IMR-90 (cell line): ENCODE results near the gene MAFF. TPM values are rescaled to one million over a fixed set of nuclear protein-coding genes. Genes with fewer than 3 reads are reported as not detected.
"Not testable (repeated sequence)": the region's sequence is repeated elsewhere in the genome, so short reads cannot be mapped to it uniquely, and the experiment has no call there.

Experiments used
- ATAC-seq: fragments of 200-7000 bp; cut with Tn5 transposase; 2 replicates; pipeline ENCODE4 v1.9.1; 2020; ENCODE audit warnings: low read depth, mild to moderate bottlenecking, moderate library complexity
- BruUV-seq: library from RNA; stranded (reverse); fragments of 400-500 nt; replicated peaks from 2 replicates; lab custom pipeline; 2021; lab: Mats Ljungman, UMichigan
- CTCF ChIA-PET: fragments of 300-600 bp; formaldehyde crosslinking; extraction: SDS; loops from one replicate; lab custom pipeline; 2021; ENCODE audit warnings: antibody characterized with exemption; lab: Yijun Ruan, JAX
- POLR2A ChIA-PET: fragments of 300-600 bp; sonication (Branson Sonifier 250); formaldehyde crosslinking; loops from one replicate; lab custom pipeline; 2022; ENCODE audit warnings: antibody characterized with exemption; ENCODE audit not compliant: unreplicated experiment; lab: Charles Lee
- DNase-seq: peaks from one replicate; pipeline ENCODE4 v3.0.0; 2013
- H2AFZ ChIP-seq: replicated peaks from 2 replicates; pipeline ENCODE3; 2013; ENCODE audit warnings: low read length, mild to moderate bottlenecking; ENCODE audit not compliant: poor library complexity
- H2AK5ac ChIP-seq: 2 replicates; pipeline ENCODE4 v1.6.1; 2013; ENCODE audit warnings: low read depth, low read length, inconsistent platforms
- H2AK9ac ChIP-seq: replicated peaks from 2 replicates; pipeline ENCODE3; 2013; ENCODE audit warnings: mild to moderate bottlenecking, low read depth, low read length, moderate library complexity; ENCODE audit not compliant: poor library complexity
- H2BK120ac ChIP-seq: 2 replicates; pipeline ENCODE4 v1.6.1; 2013; ENCODE audit warnings: low read depth, low read length, inconsistent platforms
- H2BK15ac ChIP-seq: 3 replicates; pipeline ENCODE4 v1.6.1; 2013; ENCODE audit warnings: low read depth, low read length, inconsistent platforms
- H2BK20ac ChIP-seq: 2 replicates; pipeline ENCODE4 v1.6.1; 2013; ENCODE audit warnings: low read depth, mild to moderate bottlenecking, inconsistent platforms, low read length, moderate library complexity
- H2BK5ac ChIP-seq: 2 replicates; pipeline ENCODE4 v1.6.1; 2013; ENCODE audit warnings: mild to moderate bottlenecking, low read depth, low read length, inconsistent platforms; ENCODE audit not compliant: poor library complexity, severe bottlenecking
- H3K14ac ChIP-seq: replicated peaks from 2 replicates; pipeline ENCODE4 v1.6.1; 2013; ENCODE audit warnings: low read depth, low read length, inconsistent platforms
- H3K18ac ChIP-seq: 2 replicates; pipeline ENCODE4 v1.6.1; 2013; ENCODE audit warnings: low read depth, low read length, control low read depth
- H3K23ac ChIP-seq: 2 replicates; pipeline ENCODE4 v1.6.1; 2013; ENCODE audit warnings: low read depth, low read length, inconsistent platforms
- H3K27ac ChIP-seq: 2 replicates; pipeline ENCODE4 v1.5.1; 2013; ENCODE audit warnings: mild to moderate bottlenecking, control low read depth, low read length; ENCODE audit not compliant: insufficient read depth
- H3K27me3 ChIP-seq: 2 replicates; pipeline ENCODE4 v1.6.1; 2013; ENCODE audit warnings: low read length; ENCODE audit not compliant: control insufficient read depth, insufficient read depth
- H3K36me3 ChIP-seq: 2 replicates; pipeline ENCODE4 v1.6.1; 2013; ENCODE audit warnings: low read length, mixed read lengths; ENCODE audit not compliant: control insufficient read depth, insufficient read depth
- H3K4ac ChIP-seq: 2 replicates; pipeline ENCODE4 v1.6.1; 2013; ENCODE audit warnings: low read depth, low read length, inconsistent platforms
- H3K4me1 ChIP-seq: 2 replicates; pipeline ENCODE4 v1.6.1; 2013; ENCODE audit warnings: low read length, mixed read lengths; ENCODE audit not compliant: control insufficient read depth, insufficient read depth
- H3K4me2 ChIP-seq: 2 replicates; pipeline ENCODE4 v1.6.1; 2013; ENCODE audit warnings: low read depth, mild to moderate bottlenecking, control low read depth, low read length, moderate library complexity
- H3K4me3 ChIP-seq: 2 replicates; pipeline ENCODE4 v1.5.1; 2013; ENCODE audit warnings: low read depth, mild to moderate bottlenecking, control low read depth, low read length, moderate library complexity; ENCODE audit not compliant: insufficient read depth
- H3K56ac ChIP-seq: 2 replicates; pipeline ENCODE4 v1.6.1; 2013; ENCODE audit warnings: low read length, inconsistent platforms; ENCODE audit not compliant: insufficient read depth; ENCODE audit errors: extremely low read depth
- H3K79me1 ChIP-seq, 2 experiments: 2 replicates each; pipeline ENCODE4 v1.6.1; 2013; ENCODE audit warnings: low read length in 2 of 2, inconsistent platforms in 1 of 2, low read depth in 1 of 2
- H3K9ac ChIP-seq: 2 replicates; pipeline ENCODE4 v1.6.1; 2013; ENCODE audit warnings: low read depth, low read length, control low read depth
- H3K9me1 ChIP-seq: 2 replicates; pipeline ENCODE4 v1.6.1; 2013; ENCODE audit warnings: low read length, inconsistent platforms; ENCODE audit not compliant: insufficient read depth
- H3K9me3 ChIP-seq: 2 replicates; pipeline ENCODE4 v1.6.1; 2013; ENCODE audit warnings: low read length; ENCODE audit not compliant: control insufficient read depth, insufficient read depth
- H4K20me1 ChIP-seq: 2 replicates; pipeline ENCODE4 v1.6.1; 2013; ENCODE audit warnings: low read length, inconsistent platforms; ENCODE audit not compliant: insufficient read depth
- H4K5ac ChIP-seq: 2 replicates; pipeline ENCODE4 v1.6.1; 2013; ENCODE audit warnings: mild to moderate bottlenecking, low read depth, low read length, control low read depth
- H4K8ac ChIP-seq, 2 experiments: 2 replicates each; pipeline ENCODE4 v1.6.1; 2013; ENCODE audit warnings: low read depth in 2 of 2, low read length in 2 of 2, control low read depth in 1 of 2, inconsistent platforms in 1 of 2
- H4K91ac ChIP-seq: 2 replicates; pipeline ENCODE4 v1.6.1; 2013; ENCODE audit warnings: low read depth, low read length, inconsistent platforms; ENCODE audit not compliant: insufficient read depth
- WGBS, 2 experiments: methylation state at CpG; one replicate each; pipeline versions ENCODE4 v1.1.5 to v1.1.7; 2013; ENCODE audit warnings: missing lambda C conversion rate in 2 of 2; ENCODE audit not compliant: insufficient read length in 1 of 2; ENCODE audit errors: extremely low coverage in 2 of 2; 5-methylcytosine and 5-hydroxymethylcytosine counted together
- dilution Hi-C: fragments of 300-500 bp; cut with HindIII; formaldehyde crosslinking; loops from one replicate; pipeline ENCODE4 v1.14.3; 2018; ENCODE audit warnings: low sequenced_read_pairs; ENCODE audit not compliant: unreplicated experiment
- in situ Hi-C: fragments of 300-500 bp; cut with MboI; formaldehyde crosslinking; loops from 3 replicates; pipeline ENCODE4 v1.14.3; 2019; ENCODE audit warnings: low sequenced_read_pairs, inconsistent platforms, mixed read lengths
- intact Hi-C: fragments of 100-400 bp; cut with micrococcal nuclease; formaldehyde crosslinking; loops from 2 replicates; pipeline ENCODE4 v1.10.0; 2022
- polyA plus RNA-seq, 3 experiments: library from polyadenylated mRNA; depleted of rRNA; stranded (reverse); fragments of >200 nt; gene quantifications; 2 replicates each; pipeline ENCODE4 v1.2.3, GENCODE V29; 2012; ENCODE audit warnings: low replicate concordance in 1 of 3
- total RNA-seq: library from RNA; depleted of rRNA; stranded (reverse); fragments of >200 nt; gene quantifications from 2 replicates; pipeline ENCODE4 v1.2.3, GENCODE V29; 2012

MAFF gene
- total and polyA plus RNA-seq, 2 of the 4 experiments (the other 2 are of a cell fraction) = 18.3 to 25.9 TPM

GRCh38 chr22:38178605-38178937 lies 23.2 kb upstream of the MAFF start:
- Histone ChIP-seq H4K8ac (peak overlapping the region in 1 of 2 experiments; percentile 79; a peak in 1 of 4 replicates), H2BK5ac (peak overlapping the region; percentile 64), H2BK120ac (peak overlapping the region; percentile 22; the same call in 1 of the 2 replicates), H3K79me1 (peaks cover 4 to 34% of the 10 kb centered on the region in 2 experiments; a peak in 3 of 4 replicates), H3K9me1 (peaks cover 29% of the 10 kb centered on the region), H3K4me1 (peaks cover 28% of the 10 kb centered on the region), H2AK5ac (peak overlapping the region; percentile 65; the same call in 1 of the 2 replicates), H3K4ac (peak overlapping the region; percentile 95; the same call in 1 of the 2 replicates)
- dilution Hi-C loops, H3K27ac ChIP-seq, H2AFZ ChIP-seq, H3K9ac ChIP-seq, in situ Hi-C loops, H4K5ac ChIP-seq, H3K36me3 ChIP-seq, H3K4me3 ChIP-seq, H3K14ac ChIP-seq, H2BK15ac ChIP-seq, ATAC-seq, H2BK20ac ChIP-seq, H3K23ac ChIP-seq, H3K9me3 ChIP-seq, H4K91ac ChIP-seq, H3K4me2 ChIP-seq, H3K18ac ChIP-seq, DNase-seq, H3K27me3 ChIP-seq, H2AK9ac ChIP-seq, POLR2A ChIA-PET, H4K20me1 ChIP-seq, H3K56ac ChIP-seq, intact Hi-C loops, BruUV-seq: not testable (repeated sequence)
- WGBS, 2 experiments = no CpG with 5 or more reads among the region's 7 CpGs
- CTCF ChIA-PET = interaction anchor here (0.6 kb wide), 2 partner anchors 417 to 1668 kb away, joined by 4 read pairs; no protein-coding TSS in a partner anchor
